Urinary bladder (tissue), 4 donors: ENCODE measurements around the gene MORN5. TPM values are rescaled to one million over a fixed set of nuclear protein-coding genes. Genes with fewer than 3 reads are reported as not detected.

Source experiments
- DNase-seq: peaks from one replicate; pipeline ENCODE4 v3.0.0-alpha.2; 2015; ENCODE audit errors: extremely low spot score
- H3K27ac ChIP-seq: one replicate; pipeline ENCODE4 v1.5.1; 2013; ENCODE audit warnings: low read depth, mild to moderate bottlenecking, moderate library complexity
- H3K36me3 ChIP-seq: one replicate; pipeline ENCODE4 v1.6.1; 2013; ENCODE audit warnings: mild to moderate bottlenecking, moderate library complexity; ENCODE audit not compliant: insufficient read depth
- H3K4me1 ChIP-seq: one replicate; pipeline ENCODE4 v1.6.1; 2013; ENCODE audit warnings: mild to moderate bottlenecking, moderate library complexity; ENCODE audit not compliant: insufficient read depth
- H3K4me3 ChIP-seq: one replicate; pipeline ENCODE4 v1.5.1; 2013; ENCODE audit warnings: low read depth, low read length
- WGBS: extraction: QIAGEN DNeasy Blood & Tissue Kit; methylation state at CpG from one replicate; pipeline ENCODE4 v1.1.7; 2013; 5-methylcytosine and 5-hydroxymethylcytosine counted together
- polyA plus RNA-seq: library from polyadenylated mRNA; stranded (reverse); fragments of 200-250 nt; gene quantifications from one replicate; pipeline ENCODE4 v1.2.3, GENCODE V29; 2013
- small RNA-seq: library from RNA; depleted of rRNA; stranded (forward); fragments of <200 nt; gene quantifications from one replicate; pipeline ENCODE3, GENCODE V24; 2014
- total RNA-seq: library from RNA; depleted of rRNA; stranded (reverse); fragments of >200 nt; gene quantifications from one replicate; pipeline ENCODE4 v1.2.3, GENCODE V29; 2014
- donor health status: healthy with polysubstance abuse.
- donor health status: healthy.

Gene MORN5
- total and polyA plus RNA-seq, 2 donors = 8.4 to 22.9 TPM

DNA sequence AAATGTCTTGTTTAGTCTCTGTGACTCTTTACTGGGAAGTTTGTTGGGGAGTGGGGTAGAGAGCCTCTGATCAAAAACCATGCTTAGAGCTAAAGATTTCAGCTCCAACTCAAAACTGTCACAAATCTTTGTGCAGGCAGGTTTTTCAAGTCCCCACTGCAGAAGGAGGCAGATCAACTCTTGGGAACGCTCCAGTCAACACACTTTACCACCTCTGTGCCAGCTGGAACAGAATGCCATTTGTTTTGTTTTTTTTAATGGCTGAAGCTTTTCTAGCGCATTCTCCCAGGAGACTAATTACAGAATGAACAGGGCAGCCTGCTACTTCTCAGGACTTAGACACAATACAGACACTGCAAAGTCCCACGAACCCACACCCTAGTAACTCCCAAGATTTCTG is 87.0 kb downstream of the MORN5 start:
- WGBS = 84% methylated on average over 3 of the region's 3 CpGs
- H3K4me1 ChIP-seq = no peaks in the 10 kb centered on the region
- no peak for DNase-seq
- no peak overlapping the region for H3K27ac ChIP-seq
- H3K36me3 ChIP-seq = peaks cover 15% of the 10 kb centered on the region
- no peak overlapping the region for H3K4me3 ChIP-seq

- DNase-seq = no peak
- WGBS = 86% methylated on average over 5 of the region's 5 CpGs
- H3K4me1 ChIP-seq = no peaks in the 10 kb centered on the region
- H3K36me3 ChIP-seq = peaks cover 16% of the 10 kb centered on the region
- H3K27ac ChIP-seq = no peak overlapping the region
- H3K4me3 ChIP-seq = no peak overlapping the region
Observed at GRCh38 chr9:122248448-122248865, 88.7 kb downstream of the MORN5 start.

Small RNA genes within 50 kb of the gene (small RNA-seq; reads per million reads assigned to genes)
- gene MIR4478 = not detected

Other genes with a start within 250 kb of the MORN5 start
- gene TTLL11, start 66.6 kb upstream of the MORN5 start, total RNA-seq = 12.8 TPM
- gene TTLL11, start 66.6 kb upstream of the MORN5 start, polyA plus RNA-seq = 14.4 TPM
- gene NDUFA8, start 129 bp upstream of the MORN5 start, total RNA-seq = 24.7 TPM
- 107 TPM for gene NDUFA8, start 129 bp upstream of the MORN5 start, polyA plus RNA-seq
- gene LHX6, start 69.0 kb downstream of the MORN5 start, total RNA-seq = 2.2 TPM
- 6.8 TPM for gene LHX6, start 69.0 kb downstream of the MORN5 start, polyA plus RNA-seq
- 19.1 TPM for gene RBM18, start 104.9 kb downstream of the MORN5 start, total RNA-seq
- 14.4 TPM for gene RBM18, start 104.9 kb downstream of the MORN5 start, polyA plus RNA-seq
- gene MRRF, start 105.0 kb downstream of the MORN5 start, total RNA-seq = 42.0 TPM
- gene MRRF, start 105.0 kb downstream of the MORN5 start, polyA plus RNA-seq = 22.7 TPM
- gene PTGS1, start 211.1 kb downstream of the MORN5 start, total RNA-seq = 98.8 TPM
- 348 TPM for gene PTGS1, start 211.1 kb downstream of the MORN5 start, polyA plus RNA-seq